HG03521 (cell line): ENCODE data around the gene ABCA9.
"Not testable (repeated sequence)": the region's sequence is repeated elsewhere in the genome, so short reads cannot be mapped to it uniquely, and the experiment has no call there.

Source experiments
- ATAC-seq: cut with Tn5 transposase; IDR thresholded peaks from one replicate; pipeline ENCODE4 v1.9.1; 2021; ENCODE audit warnings: mild to moderate bottlenecking, moderate library complexity; ENCODE audit not compliant: unreplicated experiment

Gene ABCA9

GRCh38 chr17:68954146-68954896 lies 106.4 kb downstream of the ABCA9 start:
- ATAC-seq: no peak

- ATAC-seq: no peak
Observed at GRCh38 chr17:68953340-68953997, 107.3 kb downstream of the ABCA9 start.

GRCh38 chr17:68950725-68951124 lies 110.0 kb downstream of the ABCA9 start:
- ATAC-seq: no peak

GRCh38 chr17:68947868-68948267 lies 112.9 kb downstream of the ABCA9 start:
- ATAC-seq: not testable (repeated sequence)

GRCh38 chr17:68944435-68945035 lies 116.2 kb downstream of the ABCA9 start:
- ATAC-seq: no peak

- ATAC-seq: not testable (repeated sequence)
Observed at GRCh38 chr17:68943812-68944182, 116.9 kb downstream of the ABCA9 start.

- no peak for ATAC-seq
Observed at GRCh38 chr17:68943123-68943811, 117.5 kb downstream of the ABCA9 start.

GRCh38 chr17:68942389-68942788 lies 118.3 kb downstream of the ABCA9 start:
- no peak for ATAC-seq

- no peak for ATAC-seq
Observed at GRCh38 chr17:68941761-68942160, 119.0 kb downstream of the ABCA9 start.

GRCh38 chr17:68939195-68939594 lies 121.5 kb downstream of the ABCA9 start:
- ATAC-seq: no peak

GRCh38 chr17:68937890-68938514 lies 122.7 kb downstream of the ABCA9 start:
- no peak for ATAC-seq

- ATAC-seq: no peak
Observed at GRCh38 chr17:68927516-68927915, 133.2 kb downstream of the ABCA9 start.

- no peak for ATAC-seq
Observed at GRCh38 chr17:68924793-68925720, 135.7 kb downstream of the ABCA9 start.
